Stimulated activated naive CD8-positive, alpha-beta T cell treated with anti-CD3 and anti-CD28 coated beads, Interleukin-15, Interleukin-2, amounts not matched to agents 100 ng/mL and 50 ng/mL, for 24 hours (primary cell): ENCODE results near the gene IL1RL2.
A peak's percentile ranks its signal among the peaks of the same experiment; 100 is the strongest.

Experiments used
- H3K27ac Mint-ChIP-seq: one replicate; pipeline ENCODE4 v1.8.0; 2021; ENCODE audit warnings: mild to moderate bottlenecking, mixed read lengths
- H3K27me3 Mint-ChIP-seq: one replicate; pipeline ENCODE4 v1.8.0; 2021; ENCODE audit warnings: mixed read lengths
- H3K36me3 Mint-ChIP-seq: one replicate; pipeline ENCODE4 v1.8.0; 2021; ENCODE audit warnings: low read depth, mixed read lengths
- H3K4me1 Mint-ChIP-seq: one replicate; pipeline ENCODE4 v1.8.0; 2021; ENCODE audit warnings: low read depth, mixed read lengths
- H3K4me3 Mint-ChIP-seq: one replicate; pipeline ENCODE4 v1.8.0; 2021; ENCODE audit warnings: mild to moderate bottlenecking, mixed read lengths
- H3K9me3 Mint-ChIP-seq: one replicate; pipeline ENCODE4 v1.8.0; 2021; ENCODE audit warnings: mixed read lengths

The IL1RL2 gene

DNA sequence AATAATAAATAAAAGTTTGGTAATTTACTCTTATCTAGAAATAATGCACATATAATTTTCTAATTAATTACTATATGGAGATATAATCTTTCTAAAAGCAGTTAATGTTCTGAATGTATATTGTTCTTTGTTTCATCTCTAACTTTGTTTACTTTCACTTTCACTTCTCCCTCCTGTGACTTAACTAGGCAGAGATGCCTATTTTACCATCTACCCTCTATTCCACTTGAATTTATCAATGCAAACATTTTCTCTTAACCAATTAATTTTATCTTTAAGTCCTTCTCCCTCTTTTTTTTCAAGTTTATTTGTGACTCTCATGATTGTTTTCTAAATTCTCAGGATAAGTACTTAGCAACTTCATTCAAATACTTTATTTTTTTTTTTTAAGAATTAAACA, 69.5 kb downstream of the IL1RL2 start:
- H3K36me3 Mint-ChIP-seq, result peaks cover 4% of the 10 kb centered on the region
- peaks cover 4% of the 10 kb centered on the region for H3K9me3 Mint-ChIP-seq
- no peak overlapping the region for H3K27ac Mint-ChIP-seq
- peak overlapping the region; percentile 44 for H3K4me3 Mint-ChIP-seq
- peaks cover 65% of the 10 kb centered on the region for H3K4me1 Mint-ChIP-seq
- H3K27me3 Mint-ChIP-seq, result peaks cover 5% of the 10 kb centered on the region

DNA sequence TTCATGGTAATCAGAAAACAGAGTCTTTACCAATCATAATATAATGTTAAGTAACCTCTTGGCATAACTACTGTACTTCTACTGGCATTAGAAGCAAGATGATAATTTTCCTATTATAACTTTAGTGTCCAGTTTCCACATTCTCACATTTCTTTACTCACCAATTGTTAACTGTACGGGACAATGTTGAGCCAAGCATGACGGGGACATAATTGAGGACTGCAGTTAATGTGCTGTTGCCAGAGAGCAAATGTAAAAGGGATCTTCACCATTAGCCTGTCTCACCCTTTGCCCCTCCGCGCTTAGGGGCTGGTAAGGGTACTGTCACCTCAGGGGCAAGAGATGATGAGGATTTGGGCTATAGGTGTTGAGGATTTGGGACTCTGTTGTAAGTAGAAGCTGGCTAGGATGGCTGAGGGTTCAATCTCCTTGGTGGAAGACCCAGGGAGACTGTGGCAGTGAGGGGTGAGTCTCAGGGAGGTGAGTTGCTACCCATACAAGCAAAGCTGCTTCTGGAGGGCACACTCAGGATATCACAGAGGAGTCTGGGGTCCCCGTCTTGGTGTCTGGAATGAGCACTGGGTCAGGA, 70.1 kb downstream of the IL1RL2 start:
- Mint-ChIP-seq H3K27me3 (peaks cover 4% of the 10 kb centered on the region), H3K4me3 (no peak overlapping the region), H3K27ac (peak overlapping the region; percentile 99), H3K9me3 (peaks cover 4% of the 10 kb centered on the region), H3K36me3 (peaks cover 4% of the 10 kb centered on the region), H3K4me1 (peaks cover 61% of the 10 kb centered on the region)

DNA sequence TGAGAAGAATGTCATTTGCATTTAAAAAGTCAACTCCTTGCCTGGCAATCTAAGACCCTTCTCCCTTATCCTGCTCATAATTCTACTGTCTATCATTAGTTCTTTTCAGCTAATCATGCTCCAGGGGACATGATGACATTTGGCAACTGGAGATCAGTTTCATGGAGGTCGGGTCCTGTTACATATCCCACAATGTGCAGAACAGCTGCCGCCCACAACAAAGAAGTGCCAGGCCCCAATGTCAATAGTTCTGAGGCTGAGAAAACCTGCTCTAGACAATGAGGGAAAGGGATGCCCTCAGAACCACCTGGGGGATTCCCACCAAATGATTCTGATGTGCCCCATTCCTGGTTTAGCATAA, 71.2 kb downstream of the IL1RL2 start:
- Mint-ChIP-seq H3K36me3 (peaks cover 4% of the 10 kb centered on the region), H3K9me3 (peaks cover 4% of the 10 kb centered on the region), H3K4me3 (no peak overlapping the region), H3K27me3 (peaks cover 4% of the 10 kb centered on the region), H3K4me1 (peaks cover 51% of the 10 kb centered on the region), H3K27ac (peak overlapping the region; percentile 99)

GRCh38 chr2:102258386-102259074, 71.7 kb downstream of the IL1RL2 start:
- Mint-ChIP-seq H3K4me3 (peak overlapping the region; percentile 65), H3K36me3 (peaks cover 4% of the 10 kb centered on the region), H3K27ac (peak overlapping the region; percentile 99), H3K9me3 (peaks cover 4% of the 10 kb centered on the region), H3K27me3 (peaks cover 4% of the 10 kb centered on the region), H3K4me1 (peaks cover 47% of the 10 kb centered on the region)

DNA sequence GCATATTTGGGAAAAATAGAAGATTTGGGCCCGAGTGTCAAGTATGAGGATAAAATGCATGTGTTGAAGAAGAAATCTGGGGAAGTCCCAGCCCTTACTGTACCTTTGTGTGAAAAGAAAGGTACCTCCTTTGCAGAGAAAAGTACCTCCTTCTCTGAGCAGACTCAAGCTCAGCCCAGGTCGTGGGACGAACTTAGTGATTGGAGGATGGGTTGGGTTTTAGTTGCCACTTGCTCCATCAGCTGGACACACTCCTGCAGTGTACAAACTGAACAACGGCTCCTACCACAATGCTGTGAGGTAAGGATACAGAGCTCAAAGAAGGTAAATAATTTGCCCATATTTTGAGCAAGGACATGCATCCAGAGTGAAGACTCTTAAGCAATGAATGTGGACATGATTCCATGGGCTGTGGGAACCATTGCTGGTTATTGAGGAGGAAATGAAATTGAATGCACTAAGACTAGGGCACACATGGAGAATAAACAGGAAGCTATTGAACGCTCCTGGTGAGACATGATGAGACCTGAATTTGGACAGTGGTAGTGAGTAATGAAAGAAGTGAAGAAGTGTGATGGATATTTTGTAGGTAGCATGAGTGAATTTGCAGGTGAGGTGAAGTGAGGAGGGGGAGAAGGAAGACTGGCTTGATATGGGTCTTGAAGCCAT, 74.8 kb downstream of the IL1RL2 start:
- Mint-ChIP-seq H3K4me1 (peaks cover 39% of the 10 kb centered on the region), H3K27ac (no peak overlapping the region), H3K27me3 (no peaks in the 10 kb centered on the region), H3K9me3 (peaks cover 4% of the 10 kb centered on the region), H3K36me3 (peaks cover 4% of the 10 kb centered on the region), H3K4me3 (no peak overlapping the region)

DNA sequence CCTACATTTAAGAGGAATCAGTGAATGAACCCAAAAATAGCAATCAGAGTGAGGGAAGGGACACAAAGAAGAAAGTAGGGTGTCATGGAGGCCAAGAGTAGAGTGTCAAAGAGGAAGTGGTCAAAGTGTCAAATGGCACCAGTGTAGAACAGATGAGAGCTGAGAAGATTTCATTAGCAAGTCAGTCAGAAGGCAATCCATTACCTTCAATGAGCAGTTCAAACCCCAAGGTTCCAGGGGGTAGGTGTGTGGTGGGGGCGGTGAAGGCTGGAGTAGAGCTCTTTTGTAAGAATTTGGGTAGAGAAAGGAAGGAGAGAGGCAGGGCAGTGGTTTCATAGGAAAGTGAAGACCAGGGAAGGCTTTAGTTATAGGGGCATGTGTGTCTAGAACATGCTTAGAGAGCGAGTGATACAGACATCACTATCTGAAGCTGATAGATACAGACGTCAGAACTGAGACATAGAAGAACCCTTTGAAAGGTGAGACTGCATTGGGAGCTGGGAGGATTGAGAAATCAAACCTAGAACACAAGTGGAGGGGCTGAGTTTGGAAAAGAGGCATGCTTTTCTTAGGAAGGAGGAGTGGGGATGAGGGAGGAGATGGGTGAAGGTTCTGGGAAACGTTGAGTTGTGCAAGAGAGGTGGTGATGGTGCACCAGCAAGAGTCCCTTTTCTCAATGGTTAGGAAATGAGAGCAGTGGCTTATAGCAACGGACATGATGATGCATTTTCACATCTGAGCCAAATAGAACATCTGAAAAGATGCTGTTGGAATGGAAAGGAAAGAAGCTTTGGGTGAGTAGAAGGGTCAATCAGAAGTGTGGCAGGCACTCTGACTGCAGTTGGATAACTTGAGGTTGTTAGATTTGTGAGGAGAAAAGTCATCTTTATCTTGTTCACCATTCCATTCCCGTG, 75.7 kb downstream of the IL1RL2 start:
- H3K9me3 Mint-ChIP-seq, result peaks cover 4% of the 10 kb centered on the region
- H3K4me3 Mint-ChIP-seq, result no peak overlapping the region
- peaks cover 4% of the 10 kb centered on the region for H3K36me3 Mint-ChIP-seq
- H3K4me1 Mint-ChIP-seq, result peaks cover 30% of the 10 kb centered on the region
- H3K27me3 Mint-ChIP-seq, result no peaks in the 10 kb centered on the region
- H3K27ac Mint-ChIP-seq, result no peak overlapping the region

GRCh38 chr2:102264952-102265351, 78.1 kb downstream of the IL1RL2 start:
- Mint-ChIP-seq H3K9me3 (no peaks in the 10 kb centered on the region), H3K36me3 (no peaks in the 10 kb centered on the region), H3K4me3 (no peak overlapping the region), H3K27ac (no peak overlapping the region), H3K4me1 (peaks cover 13% of the 10 kb centered on the region), H3K27me3 (peaks cover 4% of the 10 kb centered on the region)

GRCh38 chr2:102266204-102266603, 79.4 kb downstream of the IL1RL2 start:
- no peaks in the 10 kb centered on the region for H3K9me3 Mint-ChIP-seq
- H3K4me3 Mint-ChIP-seq, result no peak overlapping the region
- H3K4me1 Mint-ChIP-seq, result peaks cover 23% of the 10 kb centered on the region
- H3K36me3 Mint-ChIP-seq, result no peaks in the 10 kb centered on the region
- H3K27me3 Mint-ChIP-seq, result peaks cover 12% of the 10 kb centered on the region
- H3K27ac Mint-ChIP-seq, result no peak overlapping the region

GRCh38 chr2:102267774-102268173, 81.0 kb downstream of the IL1RL2 start:
- Mint-ChIP-seq H3K36me3 (no peaks in the 10 kb centered on the region), H3K4me3 (no peak overlapping the region), H3K9me3 (no peaks in the 10 kb centered on the region), H3K27ac (no peak overlapping the region), H3K4me1 (peaks cover 34% of the 10 kb centered on the region), H3K27me3 (peaks cover 13% of the 10 kb centered on the region)

- H3K4me1 Mint-ChIP-seq, result peaks cover 31% of the 10 kb centered on the region
- H3K36me3 Mint-ChIP-seq, result no peaks in the 10 kb centered on the region
- H3K27ac Mint-ChIP-seq, result no peak overlapping the region
- no peaks in the 10 kb centered on the region for H3K9me3 Mint-ChIP-seq
- no peak overlapping the region for H3K4me3 Mint-ChIP-seq
- H3K27me3 Mint-ChIP-seq, result peaks cover 19% of the 10 kb centered on the region
Measured at GRCh38 chr2:102268510-102269199, 81.8 kb downstream of the IL1RL2 start.

- peaks cover 26% of the 10 kb centered on the region for H3K4me1 Mint-ChIP-seq
Measured at GRCh38 chr2:102269200-102269524, 82.3 kb downstream of the IL1RL2 start.

DNA sequence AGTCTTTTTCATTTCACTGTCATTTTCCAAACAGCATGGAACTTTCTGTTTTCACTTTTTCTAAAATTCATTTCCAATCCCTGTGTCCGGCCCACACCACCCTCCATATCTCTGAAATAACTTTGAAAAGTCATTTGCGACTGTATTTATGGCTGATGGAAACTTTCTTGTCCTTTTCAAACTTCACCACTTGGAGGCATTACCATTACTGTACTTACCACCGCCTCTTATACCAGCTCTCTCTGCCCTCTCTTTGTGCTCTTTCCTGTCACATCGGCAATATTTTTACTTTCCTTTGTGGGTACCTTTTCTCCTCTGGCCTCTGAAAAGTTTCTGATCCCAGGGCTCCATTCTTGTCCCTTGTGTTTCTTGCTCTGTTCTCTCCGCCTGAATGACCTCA, 85.0 kb downstream of the IL1RL2 start:
- Mint-ChIP-seq H3K27me3 (peaks cover 22% of the 10 kb centered on the region), H3K27ac (no peak overlapping the region), H3K36me3 (no peaks in the 10 kb centered on the region), H3K4me1 (peaks cover 36% of the 10 kb centered on the region), H3K9me3 (peaks cover 4% of the 10 kb centered on the region), H3K4me3 (peak overlapping the region; percentile 14)

More at GRCh38 chr2:102269200-102269524, 82.3 kb downstream of the IL1RL2 start:
- H3K9me3 Mint-ChIP-seq, result no peaks in the 10 kb centered on the region
- H3K27ac Mint-ChIP-seq, result no peak overlapping the region
- H3K36me3 Mint-ChIP-seq, result no peaks in the 10 kb centered on the region
- H3K27me3 Mint-ChIP-seq, result peaks cover 22% of the 10 kb centered on the region
- H3K4me3 Mint-ChIP-seq, result no peak overlapping the region

DNA sequence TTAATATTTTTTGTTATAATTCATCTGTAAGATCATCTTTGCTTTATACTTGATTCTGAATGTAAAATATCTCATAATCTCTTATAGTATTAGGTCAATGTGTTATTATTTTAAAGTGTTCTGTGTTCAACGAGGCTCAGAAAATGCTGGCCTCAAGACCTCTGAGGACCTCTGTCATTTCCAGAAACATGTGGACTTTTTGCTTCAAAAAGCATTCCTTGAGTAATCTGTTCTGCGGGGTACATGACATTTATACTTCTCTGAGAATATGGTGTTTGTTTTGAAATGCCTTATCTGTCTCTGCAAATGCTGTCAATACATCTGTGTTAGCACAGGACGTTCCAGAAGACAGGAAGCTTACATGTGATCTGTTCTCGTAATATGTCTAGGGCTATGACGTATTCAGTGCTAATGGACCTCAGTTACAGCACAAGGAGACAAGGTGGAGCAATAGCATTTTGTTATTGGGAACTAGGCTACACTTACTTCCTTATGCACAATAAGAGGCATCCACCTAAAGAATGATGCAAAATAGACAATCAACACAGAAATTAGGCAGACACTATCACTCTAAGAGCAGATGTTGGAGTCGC, 86.9 kb downstream of the IL1RL2 start:
- H3K27me3 Mint-ChIP-seq, result peaks cover 22% of the 10 kb centered on the region
- no peak overlapping the region for H3K4me3 Mint-ChIP-seq
- no peaks in the 10 kb centered on the region for H3K36me3 Mint-ChIP-seq
- no peak overlapping the region for H3K27ac Mint-ChIP-seq
- H3K4me1 Mint-ChIP-seq, result peaks cover 45% of the 10 kb centered on the region
- peaks cover 4% of the 10 kb centered on the region for H3K9me3 Mint-ChIP-seq

DNA sequence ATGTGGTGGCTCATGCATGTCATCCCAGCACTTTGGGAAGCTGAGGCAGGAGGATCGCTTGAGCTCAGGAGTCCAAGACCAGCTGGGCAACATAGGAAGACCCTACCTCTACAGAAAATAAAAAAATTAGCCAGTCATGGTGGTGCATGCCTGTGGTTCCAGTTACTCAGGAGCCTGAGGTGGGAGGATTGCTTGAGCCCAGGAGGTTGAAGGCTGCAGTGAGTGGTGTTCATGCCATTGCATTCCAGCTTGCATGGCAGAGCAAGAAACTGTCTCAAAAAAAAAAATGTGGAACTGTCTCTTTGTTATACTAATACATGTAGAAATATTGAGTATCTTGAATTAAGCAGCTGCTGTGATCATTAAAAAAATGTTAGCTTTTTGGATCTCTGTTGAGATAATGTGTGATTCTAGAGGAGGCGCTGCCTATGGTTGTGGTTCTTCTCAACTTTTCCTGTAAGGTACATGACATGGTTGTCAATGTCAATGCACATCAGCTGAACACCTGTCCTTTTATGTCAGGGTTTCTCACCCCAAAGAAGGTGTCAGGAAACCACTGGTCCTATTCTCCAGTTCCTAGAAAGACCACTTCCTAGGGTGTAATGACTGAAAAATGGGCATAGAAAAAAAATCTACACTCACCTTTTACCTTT, 89.9 kb downstream of the IL1RL2 start:
- Mint-ChIP-seq H3K27me3 (peaks cover 10% of the 10 kb centered on the region), H3K4me3 (no peak overlapping the region), H3K27ac (no peak overlapping the region), H3K36me3 (no peaks in the 10 kb centered on the region), H3K4me1 (peaks cover 25% of the 10 kb centered on the region), H3K9me3 (peaks cover 4% of the 10 kb centered on the region)
